HG02610 (cell line): Measurements from ENCODE around the gene CNIH1.
"Not testable (repeated sequence)": the region's sequence is repeated elsewhere in the genome, so short reads cannot be mapped to it uniquely, and the experiment has no call there.

Source experiments
- ATAC-seq: cut with Tn5 transposase; IDR thresholded peaks from one replicate; pipeline ENCODE4 v1.9.1; 2021; ENCODE audit warnings: mild to moderate bottlenecking, moderate library complexity; ENCODE audit not compliant: unreplicated experiment

Gene CNIH1

GRCh38 chr14:54387328-54387727 is 53.8 kb downstream of the CNIH1 start:
- ATAC-seq, result no peak

- ATAC-seq, result no peak
Measured at GRCh38 chr14:54385556-54385955, 55.6 kb downstream of the CNIH1 start.

- ATAC-seq, result no peak
Measured at GRCh38 chr14:54383835-54384234, 57.3 kb downstream of the CNIH1 start.

- ATAC-seq, result no peak
Measured at GRCh38 chr14:54381821-54382220, 59.4 kb downstream of the CNIH1 start.

GRCh38 chr14:54380558-54380957 is 60.6 kb downstream of the CNIH1 start:
- ATAC-seq, result not testable (repeated sequence)

GRCh38 chr14:54378893-54379292 is 62.3 kb downstream of the CNIH1 start:
- not testable (repeated sequence) for ATAC-seq

- ATAC-seq, result no peak
Measured at GRCh38 chr14:54377501-54377900, 63.7 kb downstream of the CNIH1 start.

- no peak for ATAC-seq
Measured at GRCh38 chr14:54374117-54374884, 66.9 kb downstream of the CNIH1 start.
